ENCODE measurements around the gene ULK4. TPM values are rescaled to one million over a fixed set of nuclear protein-coding genes. Genes with fewer than 3 reads are reported as not detected.

ULK4 gene
- total and polyA plus RNA-seq, 2 experiments from 2014 or later = 1.8 to 3.7 TPM

- TF ChIP-seq CTCF (IDR thresholded peaks at IDR 0.05; ENCODE audit: low read depth, low read length) = no peak
- H3K27ac ChIP-seq = peak overlapping the region; percentile 13
These were observed 815 bp downstream of the ULK4 start for GRCh38 chr3:41960826-41961750.

GRCh38 chr3:41956574-41956973 lies 5.3 kb downstream of the ULK4 start:
- H3K36me3 ChIP-seq = no peaks in the 10 kb centered on the region
- H3K4me3 ChIP-seq = no peak overlapping the region
- no peak overlapping the region for H3K27ac ChIP-seq
- H3K4me1 ChIP-seq (ENCODE audit: low read depth) = no peaks in the 10 kb centered on the region
- no peaks in the 10 kb centered on the region for H3K9me3 ChIP-seq (ENCODE audit: low read depth)
- DNase-seq (ENCODE audit: low read depth in 1 of 2, low spot score in 1 of 2) = no peak
- no peaks in the 10 kb centered on the region for H3K27me3 ChIP-seq
- no peak for TF ChIP-seq CTCF (IDR thresholded peaks at IDR 0.05; ENCODE audit: low read depth, low read length)

More at GRCh38 chr3:41960826-41961750, 815 bp downstream of the ULK4 start:
- H3K27me3 ChIP-seq = no peaks in the 10 kb centered on the region
- peak overlapping the region; percentile 74 for H3K4me3 ChIP-seq
- no peaks in the 10 kb centered on the region for H3K9me3 ChIP-seq (ENCODE audit: low read depth)
- H3K36me3 ChIP-seq = no peaks in the 10 kb centered on the region
- peaks cover 3% of the 10 kb centered on the region for H3K4me1 ChIP-seq (ENCODE audit: low read depth)
- DNase-seq (ENCODE audit: low read depth in 1 of 2, low spot score in 1 of 2) = peak; percentile 74 to 78

- no peak for TF ChIP-seq CTCF (IDR thresholded peaks at IDR 0.05; ENCODE audit: low read depth, low read length)
- Histone ChIP-seq H3K4me1 (ENCODE audit: low read depth) (no peaks in the 10 kb centered on the region), H3K36me3 (no peaks in the 10 kb centered on the region), H3K27me3 (no peaks in the 10 kb centered on the region), H3K27ac (no peak overlapping the region), H3K9me3 (ENCODE audit: low read depth) (no peaks in the 10 kb centered on the region), H3K4me3 (no peak overlapping the region)
- DNase-seq (ENCODE audit: low read depth in 1 of 2, low spot score in 1 of 2) = no peak
These were observed 6.7 kb downstream of the ULK4 start for GRCh38 chr3:41955192-41955591.

GRCh38 chr3:41943311-41943843 lies 18.5 kb downstream of the ULK4 start:
- H3K4me1 ChIP-seq (ENCODE audit: low read depth) = no peaks in the 10 kb centered on the region
- TF ChIP-seq CTCF (IDR thresholded peaks at IDR 0.05; ENCODE audit: low read depth, low read length) = no peak
- H3K27ac ChIP-seq = no peak overlapping the region
- no peaks in the 10 kb centered on the region for H3K36me3 ChIP-seq
- H3K9me3 ChIP-seq (ENCODE audit: low read depth) = no peaks in the 10 kb centered on the region
- no peaks in the 10 kb centered on the region for H3K27me3 ChIP-seq
- no peak overlapping the region for H3K4me3 ChIP-seq
- DNase-seq (ENCODE audit: low read depth in 1 of 2, low spot score in 1 of 2) = no peak

- no peak for DNase-seq (ENCODE audit: low read depth in 1 of 2, low spot score in 1 of 2)
- Histone ChIP-seq H3K4me1 (ENCODE audit: low read depth) (no peaks in the 10 kb centered on the region), H3K27me3 (no peaks in the 10 kb centered on the region), H3K4me3 (no peak overlapping the region), H3K27ac (no peak overlapping the region), H3K36me3 (no peaks in the 10 kb centered on the region), H3K9me3 (ENCODE audit: low read depth) (no peaks in the 10 kb centered on the region)
- TF ChIP-seq CTCF (IDR thresholded peaks at IDR 0.05; ENCODE audit: low read depth, low read length) = no peak
These were observed 21.5 kb downstream of the ULK4 start for GRCh38 chr3:41940393-41940792.

All from cardiac muscle cell (in vitro differentiated cells and primary cell).